NCI-H187 (cell line): Measurements from ENCODE around the gene DCST2.

Source experiments
- DNase-seq, 2 experiments: peaks; one replicate each; lab custom pipeline; 2025; lab: John Stamatoyannopoulos, UW

DCST2 gene

DNA sequence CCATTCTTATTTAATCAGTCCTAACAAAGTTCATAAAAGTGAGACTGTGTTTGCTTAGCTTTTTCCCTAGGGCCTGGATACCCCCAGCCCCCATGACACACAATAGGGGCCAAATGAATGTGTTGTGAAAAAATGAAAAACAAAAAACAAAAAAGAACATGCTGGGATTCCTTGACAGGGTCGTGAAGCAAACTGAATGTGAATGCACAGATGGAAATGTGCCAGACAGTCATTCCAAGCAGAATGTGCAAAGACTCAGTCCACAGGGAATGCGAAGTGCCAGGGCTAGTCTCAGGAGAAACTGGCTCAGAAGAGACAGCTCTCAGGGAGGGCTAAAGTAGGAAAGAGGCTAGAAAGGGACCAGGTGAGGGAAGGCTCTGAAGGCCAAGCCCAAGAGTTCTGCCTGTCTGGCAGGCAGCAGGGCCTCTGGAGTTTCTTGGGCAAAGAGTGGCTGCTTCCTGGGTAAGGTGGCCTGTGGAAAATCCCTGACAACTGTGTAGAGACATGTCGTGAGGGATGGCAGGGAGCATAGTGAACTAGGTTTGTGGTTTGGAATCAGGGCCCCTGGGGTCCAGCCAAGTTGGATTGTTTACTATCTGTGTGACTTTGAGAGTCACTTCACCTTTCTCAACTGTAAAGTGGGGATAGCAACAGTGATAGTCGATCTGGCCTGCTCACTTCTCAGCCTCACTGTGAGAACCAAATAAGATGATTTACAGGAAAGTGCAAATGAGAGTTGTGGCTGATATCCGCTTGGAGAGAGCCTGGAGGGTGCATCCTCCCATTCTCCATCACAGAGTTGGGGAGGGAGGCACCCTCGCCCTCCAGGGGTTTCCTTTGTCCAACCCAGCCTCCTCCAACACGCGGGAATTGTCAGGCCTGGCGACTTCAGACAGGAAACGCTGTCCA is 16.3 kb upstream of the DCST2 start:
- DNase-seq, result no peak

DNA sequence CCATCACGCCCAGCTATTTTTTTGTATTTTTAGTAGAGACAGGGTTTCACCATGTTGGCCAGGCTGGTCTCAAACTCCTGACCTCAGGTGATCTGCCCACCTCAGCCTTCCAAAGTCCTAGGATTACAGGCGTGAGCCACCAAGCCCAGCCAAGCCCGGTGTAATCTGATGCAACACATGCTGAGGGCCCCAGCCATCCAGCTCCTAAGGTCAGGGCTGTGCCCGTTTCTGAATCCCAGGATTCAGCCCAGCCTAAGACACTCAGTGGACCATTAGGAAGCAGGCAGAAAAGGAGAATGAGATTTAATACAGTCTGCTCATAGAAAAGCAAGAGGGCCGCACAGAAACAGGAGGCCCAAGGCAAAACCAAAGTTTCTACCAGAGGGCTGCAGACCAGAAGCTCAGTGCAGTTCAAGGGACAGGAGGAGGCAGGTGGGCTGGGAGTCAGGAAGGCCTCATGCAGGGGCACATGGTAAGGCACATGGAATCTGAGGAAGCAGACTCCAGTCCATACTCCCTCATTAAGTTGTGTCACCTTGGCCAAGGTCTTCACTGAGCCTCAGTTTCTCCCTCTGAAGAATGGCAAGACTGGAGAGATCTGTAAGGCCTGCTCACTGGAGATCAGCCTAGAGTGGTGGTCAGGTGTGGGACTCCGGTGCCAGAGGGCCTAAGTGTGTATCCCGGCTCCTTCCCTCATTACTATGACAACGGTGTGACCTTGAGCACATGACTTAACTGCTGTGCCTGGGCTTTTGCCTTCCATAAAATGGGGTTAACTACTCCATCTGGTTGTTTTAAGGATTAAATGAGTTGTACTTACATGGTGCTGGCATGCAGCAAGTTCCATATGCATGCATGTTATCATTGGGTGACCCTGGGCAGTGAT is 15.1 kb upstream of the DCST2 start:
- DNase-seq, result no peak

DNA sequence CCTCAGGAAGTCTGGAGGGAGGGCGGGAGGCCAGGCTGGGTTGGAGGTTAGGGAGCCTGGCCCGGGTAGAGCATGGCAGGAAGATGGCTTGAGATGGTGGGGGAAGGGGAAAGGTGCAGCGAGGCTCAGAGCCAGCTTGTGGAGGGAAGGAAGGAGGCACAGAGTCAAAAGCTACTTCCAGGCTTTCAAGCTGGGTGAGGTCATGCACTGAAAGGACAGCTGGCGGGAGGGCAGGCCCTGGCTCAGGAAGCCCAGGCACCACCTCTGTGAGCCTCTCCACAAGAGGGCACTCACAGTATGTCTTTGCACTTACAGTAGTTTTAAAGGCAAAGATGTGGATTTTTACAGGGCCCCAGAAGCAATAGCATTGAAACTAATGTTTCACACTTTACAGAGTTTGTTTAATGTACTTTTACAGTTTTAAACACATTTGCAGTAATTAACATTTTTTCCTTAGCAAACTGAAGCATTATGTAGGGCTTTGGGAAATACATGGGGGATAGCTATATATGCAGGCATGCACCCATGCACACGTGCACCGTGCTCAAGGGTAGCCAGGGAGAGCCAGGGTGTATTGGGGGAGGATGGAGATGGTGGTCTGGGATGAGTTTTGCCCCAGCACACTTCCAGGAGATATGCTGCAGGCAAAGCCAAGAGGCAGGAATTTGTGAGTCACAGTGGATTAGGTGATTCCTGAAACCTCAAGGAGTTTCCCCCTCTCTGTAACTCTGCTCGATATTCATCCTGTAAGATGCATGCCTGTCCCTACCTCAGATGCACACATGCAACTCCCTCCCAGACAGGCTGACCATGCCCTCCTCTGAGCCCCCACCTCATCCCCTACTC is 11.5 kb upstream of the DCST2 start:
- peak in 1 of 2 experiments; percentile 42 for DNase-seq

DNA sequence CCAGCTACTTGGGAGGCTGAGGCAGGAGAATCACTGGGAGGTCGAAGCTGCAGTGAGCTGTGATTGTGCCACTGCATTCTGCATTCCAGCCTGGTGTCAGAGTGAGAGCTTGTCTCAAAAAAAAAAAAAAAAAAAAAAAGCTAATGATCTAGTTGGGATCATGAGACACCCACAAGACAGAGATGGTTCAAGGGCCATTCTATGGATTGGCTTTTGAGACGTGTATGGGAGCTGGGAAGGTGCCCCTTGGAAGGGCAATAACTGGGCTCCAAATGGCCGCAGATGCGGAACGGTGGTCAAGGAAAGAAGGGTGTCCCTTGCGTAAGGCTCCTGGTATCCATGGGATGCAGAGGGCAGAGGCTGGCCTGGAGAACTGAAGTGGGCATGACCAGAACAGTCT is 10.8 kb upstream of the DCST2 start:
- DNase-seq, result no peak

DNA sequence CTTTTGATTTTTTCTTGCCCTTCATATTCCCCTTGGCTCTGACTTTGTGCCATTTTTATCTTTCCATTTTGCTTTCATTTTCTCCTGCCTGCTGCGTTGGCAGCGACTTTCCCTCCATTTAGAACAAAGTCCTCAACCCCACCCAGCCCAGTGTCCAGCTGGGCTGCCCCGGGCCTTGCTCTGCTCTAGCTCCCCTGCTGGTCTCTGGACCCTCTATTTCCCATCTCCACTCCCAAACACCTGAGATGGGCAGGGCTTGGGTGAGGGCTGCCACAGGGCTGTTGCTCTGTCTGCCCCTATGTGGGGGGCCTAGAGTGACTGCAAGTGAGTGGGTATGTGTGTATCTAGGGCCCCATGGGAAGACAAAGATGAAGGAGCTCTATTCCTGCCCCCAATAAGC is 10.2 kb upstream of the DCST2 start:
- no peak for DNase-seq

DNA sequence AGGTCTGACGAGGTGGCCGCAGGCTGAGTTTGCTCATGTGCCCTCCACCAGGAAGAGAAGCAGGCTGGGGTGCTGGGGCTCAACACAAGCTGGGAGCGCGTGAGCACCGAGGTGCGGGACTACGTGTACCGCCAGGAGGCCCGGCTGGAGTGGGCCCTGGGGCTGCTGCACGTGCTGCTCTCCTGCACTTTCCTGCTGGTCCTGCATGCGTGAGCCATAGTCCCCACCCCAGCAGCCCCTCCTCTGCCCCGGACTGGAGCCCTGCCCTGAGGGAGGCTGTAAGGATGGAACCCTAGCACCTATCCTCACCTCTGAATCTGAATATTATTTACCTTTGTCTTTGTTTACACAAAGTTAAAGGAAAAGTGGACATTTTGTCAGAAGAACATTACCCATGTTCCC is 9.7 kb upstream of the DCST2 start:
- DNase-seq, result no peak

DNA sequence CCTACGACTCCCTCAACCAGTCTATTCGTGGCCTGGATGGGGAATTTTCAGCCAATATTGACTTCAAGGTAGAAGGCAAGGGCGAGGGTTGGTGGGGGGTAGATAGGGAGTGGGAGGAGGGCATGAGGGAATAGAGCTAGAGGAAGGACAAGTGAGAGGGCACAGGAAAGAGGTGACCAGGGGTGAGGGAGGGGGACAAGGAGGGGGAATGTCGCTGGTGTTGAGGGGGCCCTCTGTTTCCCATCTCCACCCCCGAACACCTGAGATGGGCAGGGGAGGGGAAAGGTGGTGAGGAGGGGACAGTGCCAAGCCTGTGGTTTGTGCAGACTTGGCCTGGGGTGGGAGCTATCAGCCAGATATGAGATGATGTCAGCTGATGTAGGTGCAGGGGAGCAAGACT is 9.2 kb upstream of the DCST2 start:
- no peak for DNase-seq

DNA sequence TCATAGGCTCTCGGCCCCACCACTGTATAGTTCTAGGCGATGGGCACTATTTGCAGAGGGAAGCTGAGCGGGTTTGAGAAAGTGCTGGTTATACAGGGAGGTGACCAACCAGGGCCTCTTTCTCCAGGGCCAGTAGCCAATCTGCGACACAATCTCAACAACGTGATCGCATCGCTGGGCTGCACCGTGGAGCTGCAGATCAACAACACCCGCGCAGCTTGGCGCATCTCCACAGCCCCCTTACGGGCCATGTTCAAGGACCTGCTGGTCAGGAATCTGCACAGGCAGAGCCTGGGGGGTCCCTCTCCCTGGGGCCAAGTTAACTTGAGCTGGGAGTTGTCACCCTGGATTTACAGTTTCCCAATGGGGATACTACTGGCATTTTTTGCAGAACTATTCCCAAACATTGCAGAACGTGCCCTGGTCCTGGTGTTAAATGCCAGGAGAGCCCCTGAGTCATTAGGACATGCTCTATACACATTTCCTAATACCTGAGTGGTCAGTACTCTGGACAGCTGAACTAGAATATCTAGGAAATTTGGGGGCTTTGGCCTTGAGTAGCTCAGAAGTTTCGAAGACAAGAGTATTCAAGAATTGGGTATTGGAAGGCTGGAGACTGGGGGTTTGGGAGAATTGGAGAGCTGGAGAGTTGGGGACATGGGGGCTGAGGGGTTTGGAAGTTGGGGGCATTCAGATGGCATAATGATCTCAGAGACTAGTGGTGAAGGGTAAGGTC is 6.9 kb upstream of the DCST2 start:
- DNase-seq, result no peak

DNA sequence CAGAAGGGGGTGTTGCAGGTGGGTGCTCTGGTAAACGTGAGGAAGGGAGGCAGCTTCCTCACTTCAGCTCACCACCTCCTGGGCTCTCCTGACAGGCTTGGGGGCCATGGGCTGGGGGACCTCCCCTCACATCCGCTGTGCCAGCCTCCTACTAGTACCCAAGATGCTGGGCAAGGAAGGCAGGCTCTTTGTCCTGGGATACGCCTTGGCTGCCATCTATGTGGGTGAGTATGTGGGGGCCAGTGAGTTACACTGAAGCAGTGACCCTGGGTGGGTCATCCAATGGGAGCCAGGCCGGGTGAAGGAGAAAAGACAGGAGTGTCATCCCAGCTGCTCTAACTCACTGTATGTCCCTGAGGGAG is 5.7 kb upstream of the DCST2 start:
- no peak for DNase-seq

DNA sequence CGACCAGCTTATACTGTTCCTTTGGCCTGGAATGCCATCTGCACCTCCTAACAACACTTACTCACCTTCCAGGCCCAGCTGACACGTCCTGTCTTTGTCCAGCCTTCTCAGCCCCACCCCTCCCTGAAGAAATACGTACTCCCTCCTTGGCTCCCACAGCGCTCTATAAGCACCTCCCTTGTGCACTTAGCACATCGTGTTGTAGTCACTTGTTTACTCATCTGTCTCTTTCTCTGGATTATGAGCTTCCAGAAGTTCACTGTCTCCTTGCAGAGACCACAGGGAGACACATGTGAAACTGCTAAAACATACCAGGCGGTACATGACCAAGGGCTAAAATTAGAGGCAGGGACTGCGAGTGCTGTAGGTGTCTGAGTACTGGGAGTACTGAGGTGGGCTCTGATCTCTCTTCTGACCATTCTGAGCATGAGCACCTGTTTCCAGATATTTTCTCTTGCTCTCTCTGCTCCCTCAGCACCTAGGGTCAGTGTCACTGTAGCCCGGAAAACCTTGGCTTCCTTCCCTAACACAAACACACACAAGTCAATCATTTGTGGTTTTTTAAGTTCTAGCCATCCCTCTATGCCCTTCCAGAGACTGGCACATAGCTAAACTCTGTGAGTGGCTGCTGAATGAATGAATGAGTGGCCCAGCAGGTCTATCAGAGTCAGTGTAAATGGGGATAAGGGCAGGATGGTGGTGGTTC is 5.2 kb upstream of the DCST2 start:
- DNase-seq, result no peak

DNA sequence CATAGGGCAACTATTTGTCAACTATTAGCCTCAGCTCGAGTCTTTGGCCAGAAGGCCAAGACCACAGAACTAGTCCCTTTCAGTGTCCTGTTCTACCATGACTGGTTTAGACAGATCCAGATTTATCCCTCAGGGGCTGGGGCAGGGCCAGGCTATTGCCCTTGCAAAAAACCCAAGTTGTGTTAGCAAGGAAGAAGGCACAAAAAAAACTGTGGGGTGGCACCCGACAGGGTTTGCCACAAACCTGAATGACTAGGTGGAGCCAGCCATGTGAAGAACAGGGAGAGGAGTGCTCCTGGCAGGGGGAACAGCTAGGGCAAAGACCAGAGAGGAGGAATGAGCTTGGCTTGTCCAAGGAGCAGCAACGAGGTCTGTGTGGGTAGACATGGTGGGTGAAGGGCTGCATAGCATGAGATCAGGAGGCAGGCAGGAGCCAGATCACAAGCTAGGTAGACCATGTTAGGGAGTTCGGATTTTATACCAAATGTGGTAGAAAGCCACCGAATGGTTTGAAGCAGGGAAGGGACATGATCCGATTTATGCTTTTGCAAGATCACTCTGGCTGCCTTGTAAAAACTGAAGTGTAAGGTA is 4.4 kb upstream of the DCST2 start:
- no peak for DNase-seq

DNA sequence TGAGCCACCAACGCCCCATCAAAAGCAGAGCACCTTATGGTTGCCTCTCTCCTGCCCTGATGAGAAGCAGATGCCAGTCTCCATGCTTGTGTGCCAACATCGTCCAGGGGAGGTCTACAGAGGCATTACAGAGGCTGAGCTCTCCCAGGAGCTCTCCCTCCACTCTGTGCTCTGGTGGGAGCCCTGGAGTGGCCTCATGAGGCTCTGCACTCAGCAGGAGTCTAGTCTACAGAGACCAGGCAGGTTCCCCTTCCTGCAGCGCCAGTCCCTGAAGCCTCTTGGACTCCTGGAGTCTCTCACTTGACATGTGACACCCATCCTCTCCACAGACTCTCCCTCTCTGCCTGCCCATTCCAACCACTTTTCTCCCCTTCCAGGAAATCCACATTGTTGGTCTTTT is 3.5 kb upstream of the DCST2 start:
- DNase-seq, result peak in 1 of 2 experiments; percentile 16

DNA sequence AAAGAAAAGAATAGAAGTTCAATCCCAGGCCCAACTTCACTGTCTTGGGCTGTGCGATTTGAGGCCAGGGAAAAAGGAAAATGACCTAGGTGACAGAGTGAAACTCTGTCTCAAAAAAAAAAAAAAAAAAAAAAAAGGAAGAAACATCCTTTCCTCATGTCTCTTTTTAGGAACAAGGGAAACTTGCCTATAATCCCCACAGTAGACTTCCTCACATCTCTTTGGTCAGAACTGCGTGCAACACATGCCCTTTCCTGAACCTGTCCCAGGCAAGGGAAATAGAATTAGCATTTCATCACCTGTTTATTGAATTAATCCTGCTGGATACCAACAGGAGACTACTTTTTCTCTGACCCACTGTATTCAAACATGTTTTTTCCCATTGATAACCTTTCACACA is 2.4 kb upstream of the DCST2 start:
- no peak for DNase-seq

DNA sequence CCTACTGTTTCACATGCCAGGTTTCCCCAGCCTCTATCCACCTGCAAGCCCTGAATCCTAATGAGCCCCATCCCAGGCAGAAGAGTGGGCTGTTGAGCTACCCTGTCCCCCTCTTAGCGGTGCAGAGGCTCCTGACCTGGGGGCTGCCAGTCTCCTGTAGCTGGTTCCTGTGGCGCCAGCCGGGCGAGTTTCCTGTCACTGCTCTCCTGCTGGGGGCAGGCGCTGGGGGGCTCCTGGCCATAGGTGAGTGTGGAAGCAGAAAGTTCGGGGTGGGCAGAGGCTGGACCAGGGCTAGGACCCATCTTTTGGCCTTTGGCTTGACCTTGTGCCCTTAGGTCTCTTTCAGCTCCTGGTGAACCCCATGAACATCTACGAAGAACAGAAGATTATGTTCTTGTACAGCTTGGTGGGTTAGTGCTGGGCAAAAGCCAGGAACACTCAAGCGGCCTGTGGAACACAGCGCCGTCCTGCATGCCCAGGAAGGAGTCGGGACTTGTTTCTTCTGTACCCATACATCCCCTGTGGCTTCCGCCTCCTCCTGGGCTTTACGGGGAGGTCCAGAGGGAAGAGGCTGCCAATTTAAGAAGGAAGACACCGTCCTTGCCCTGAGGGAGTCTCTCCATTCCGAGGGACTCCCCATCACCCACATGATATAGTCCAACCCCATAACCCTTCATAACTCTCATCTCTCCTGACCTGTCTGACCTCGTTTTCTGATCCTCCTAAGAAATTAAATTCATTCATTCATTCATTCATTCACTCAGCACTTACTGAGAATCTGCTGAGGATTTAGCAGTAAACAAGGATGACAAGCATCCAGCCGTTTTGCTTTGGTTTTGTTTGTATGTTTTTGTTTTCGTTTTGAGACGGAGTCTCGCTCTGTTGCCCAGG is 982 bp upstream of the DCST2 start:
- no peak for DNase-seq

DNA sequence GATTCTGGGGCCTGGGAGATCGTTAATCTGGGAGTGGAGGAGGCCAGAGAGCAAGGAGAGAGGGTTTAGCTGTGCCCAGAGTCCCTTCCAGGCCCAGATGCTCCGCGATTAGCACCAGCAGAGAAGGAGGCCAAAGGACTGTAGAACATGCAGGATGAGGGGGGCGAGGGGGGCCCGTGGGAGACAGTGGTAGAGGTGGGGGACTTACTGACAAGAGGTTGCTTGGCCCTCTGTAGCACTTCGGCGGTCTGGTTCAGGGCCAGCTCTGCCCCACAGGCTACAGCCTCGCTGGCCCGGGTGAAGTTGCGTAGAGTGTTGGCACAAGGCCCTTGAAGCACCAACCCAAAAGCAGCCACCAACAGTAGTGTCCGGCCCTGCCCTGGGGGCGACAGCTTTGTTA is 695 bp downstream of the DCST2 start:
- DNase-seq, result no peak

DNA sequence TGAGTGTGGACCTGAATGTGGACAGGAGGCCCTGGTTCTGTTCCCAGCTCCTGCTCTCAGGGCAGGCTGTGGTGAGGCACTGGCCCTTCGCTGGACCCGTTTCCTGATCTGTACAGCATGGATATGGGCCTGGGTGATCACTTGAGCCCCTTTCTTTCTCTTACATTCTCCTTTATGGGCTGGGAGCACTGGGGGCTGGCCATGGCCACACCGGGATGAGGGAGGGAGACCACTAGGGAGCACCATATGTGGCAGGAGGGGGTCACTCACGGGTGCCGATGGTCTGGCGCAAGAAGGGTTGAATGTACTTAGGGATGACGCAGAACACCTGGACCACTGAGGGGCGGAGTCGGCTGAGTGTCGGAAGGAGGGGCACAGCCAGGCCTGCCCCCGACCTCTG is 2.7 kb downstream of the DCST2 start:
- DNase-seq, result no peak

DNA sequence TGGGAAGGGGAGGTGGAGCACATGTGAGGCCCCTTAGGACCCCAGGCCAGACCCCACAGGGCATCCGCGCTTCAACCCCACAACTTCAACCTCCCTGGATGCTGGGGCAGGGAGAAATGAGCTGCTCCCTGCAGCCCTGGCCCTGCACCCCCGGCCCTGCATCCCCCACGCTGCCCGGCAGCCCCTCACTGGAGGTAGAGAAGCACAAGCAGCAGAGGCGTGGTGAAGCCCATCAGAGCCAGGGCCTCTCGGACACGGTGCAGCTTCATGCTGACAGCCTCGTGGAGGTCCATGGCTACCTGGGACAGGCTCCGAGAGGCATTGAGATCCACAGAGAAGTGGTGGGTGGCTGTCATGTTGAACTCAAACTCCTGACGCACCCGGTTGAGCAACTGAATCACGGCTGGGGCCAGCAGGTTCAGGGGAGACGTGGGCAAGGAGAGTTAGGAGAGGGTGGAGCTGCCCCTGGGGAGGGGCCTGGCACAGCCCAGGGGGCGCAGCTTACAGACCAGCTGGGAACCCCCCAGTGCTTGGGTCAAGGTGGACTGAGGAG is 3.3 kb downstream of the DCST2 start:
- no peak for DNase-seq

DNA sequence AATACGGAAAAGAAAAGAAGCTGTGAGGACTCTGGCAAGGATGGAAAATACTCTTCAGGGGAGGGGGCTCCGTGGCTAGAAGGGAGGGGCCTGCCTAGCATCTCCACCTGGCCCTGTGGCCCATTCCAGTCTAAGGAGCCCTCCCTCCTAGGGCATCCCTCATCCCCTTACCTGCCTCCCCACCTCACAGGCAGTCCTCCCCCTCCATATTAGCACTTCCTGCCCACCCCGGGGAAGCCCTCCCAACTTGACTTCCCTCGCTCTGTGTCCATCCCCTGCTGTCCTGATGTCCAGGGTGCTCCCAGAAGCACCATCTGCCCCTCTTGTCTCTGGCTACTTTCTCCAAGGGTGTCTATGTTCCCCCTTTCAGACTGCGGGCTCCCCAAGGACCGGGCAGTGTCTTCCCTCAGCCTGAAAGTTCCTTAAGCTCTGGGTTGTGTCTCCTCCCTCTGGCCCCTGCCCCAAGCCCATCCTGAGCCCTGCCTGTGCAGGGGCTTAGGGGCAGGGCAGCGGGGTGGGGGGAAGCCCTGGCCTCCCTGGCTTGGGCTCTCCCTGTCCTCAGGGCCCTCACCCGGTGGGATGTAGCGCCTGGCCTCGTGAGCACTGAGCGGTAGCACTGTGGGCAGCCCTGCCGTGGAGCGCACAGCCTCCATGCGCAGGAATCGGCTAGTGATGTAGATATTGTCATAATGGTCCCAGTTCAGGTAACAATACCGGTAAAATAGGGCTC is 3.9 kb downstream of the DCST2 start:
- no peak for DNase-seq
